Spleen (tissue), 7 donors: ENCODE measurements around the gene ATF6.

ENCODE experiments used
- POLR2A ChIP-seq, 3 donors: fragments of 450-650 bp; IDR thresholded peaks; one replicate each; pipeline ENCODE4 v1.5.1; 2017; ENCODE audit warnings: antibody characterized with exemption in 3 of 3, mild to moderate bottlenecking in 1 of 3
- TF ChIP-seq, protein P1 (sequence below), 11 experiments: fragments of 200-600 bp in 7 of 11; fragments of 450-650 bp in 4 of 11; sonication (generic) in 4 of 11; IDR thresholded peaks in 8 of 11; conservative IDR thresholded peaks in 3 of 11; 1 replicate in 7 of 11; 2 replicates in 4 of 11; pipeline versions ENCODE4 v1.4.0 to v1.8.0; 2016 to 2021; ENCODE audit warnings: antibody characterized with exemption in 11 of 11, inconsistent platforms in 4 of 11, mild to moderate bottlenecking in 1 of 11
- donor health status: DM: no; HTN: no; CAD: no; lungs with moderate emphysema.
- donor health status: DM: no; HTN: no; CAD: no.
- donor health status: DM: no; HTN: no; CAD: no.

DNA sequence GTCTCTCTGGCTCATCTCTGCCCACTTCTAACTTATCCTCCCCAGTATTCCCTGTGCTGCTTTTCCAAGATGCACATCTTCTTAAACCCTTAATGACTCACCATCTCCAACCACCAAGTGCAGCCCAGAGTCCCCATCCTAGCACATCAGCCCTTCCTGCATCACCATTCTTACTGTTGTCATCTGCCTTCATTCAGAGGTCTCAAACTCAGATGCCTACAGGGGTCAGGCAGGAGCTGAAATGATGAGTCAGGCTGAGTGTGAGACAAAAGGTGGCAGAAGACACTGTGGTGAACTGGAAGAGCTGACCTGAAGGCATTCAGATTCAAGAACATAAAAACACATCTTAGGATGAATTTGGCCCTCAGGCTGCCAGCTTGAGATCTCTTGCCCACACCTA lies 223.0 kb downstream of the ATF6 start:
- TF ChIP-seq, protein P1, sequence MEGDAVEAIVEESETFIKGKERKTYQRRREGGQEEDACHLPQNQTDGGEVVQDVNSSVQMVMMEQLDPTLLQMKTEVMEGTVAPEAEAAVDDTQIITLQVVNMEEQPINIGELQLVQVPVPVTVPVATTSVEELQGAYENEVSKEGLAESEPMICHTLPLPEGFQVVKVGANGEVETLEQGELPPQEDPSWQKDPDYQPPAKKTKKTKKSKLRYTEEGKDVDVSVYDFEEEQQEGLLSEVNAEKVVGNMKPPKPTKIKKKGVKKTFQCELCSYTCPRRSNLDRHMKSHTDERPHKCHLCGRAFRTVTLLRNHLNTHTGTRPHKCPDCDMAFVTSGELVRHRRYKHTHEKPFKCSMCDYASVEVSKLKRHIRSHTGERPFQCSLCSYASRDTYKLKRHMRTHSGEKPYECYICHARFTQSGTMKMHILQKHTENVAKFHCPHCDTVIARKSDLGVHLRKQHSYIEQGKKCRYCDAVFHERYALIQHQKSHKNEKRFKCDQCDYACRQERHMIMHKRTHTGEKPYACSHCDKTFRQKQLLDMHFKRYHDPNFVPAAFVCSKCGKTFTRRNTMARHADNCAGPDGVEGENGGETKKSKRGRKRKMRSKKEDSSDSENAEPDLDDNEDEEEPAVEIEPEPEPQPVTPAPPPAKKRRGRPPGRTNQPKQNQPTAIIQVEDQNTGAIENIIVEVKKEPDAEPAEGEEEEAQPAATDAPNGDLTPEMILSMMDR (IDR thresholded peaks at IDR 0.05 in 8 of 11, conservative IDR thresholded peaks at IDR 0.05 in 3 of 11), result no peak
- TF ChIP-seq POLR2A (IDR thresholded peaks at IDR 0.05), result no peak
